Fibroblast of skin of right biceps (primary cell): ENCODE data around the gene TFB1M.
"Not testable (repeated sequence)": the region's sequence is repeated elsewhere in the genome, so short reads cannot be mapped to it uniquely, and the experiment has no call there.

Experiments used
- DNase-seq: peaks from one replicate; pipeline ENCODE4 v3.0.0-alpha.2; 2013

Gene TFB1M

DNA sequence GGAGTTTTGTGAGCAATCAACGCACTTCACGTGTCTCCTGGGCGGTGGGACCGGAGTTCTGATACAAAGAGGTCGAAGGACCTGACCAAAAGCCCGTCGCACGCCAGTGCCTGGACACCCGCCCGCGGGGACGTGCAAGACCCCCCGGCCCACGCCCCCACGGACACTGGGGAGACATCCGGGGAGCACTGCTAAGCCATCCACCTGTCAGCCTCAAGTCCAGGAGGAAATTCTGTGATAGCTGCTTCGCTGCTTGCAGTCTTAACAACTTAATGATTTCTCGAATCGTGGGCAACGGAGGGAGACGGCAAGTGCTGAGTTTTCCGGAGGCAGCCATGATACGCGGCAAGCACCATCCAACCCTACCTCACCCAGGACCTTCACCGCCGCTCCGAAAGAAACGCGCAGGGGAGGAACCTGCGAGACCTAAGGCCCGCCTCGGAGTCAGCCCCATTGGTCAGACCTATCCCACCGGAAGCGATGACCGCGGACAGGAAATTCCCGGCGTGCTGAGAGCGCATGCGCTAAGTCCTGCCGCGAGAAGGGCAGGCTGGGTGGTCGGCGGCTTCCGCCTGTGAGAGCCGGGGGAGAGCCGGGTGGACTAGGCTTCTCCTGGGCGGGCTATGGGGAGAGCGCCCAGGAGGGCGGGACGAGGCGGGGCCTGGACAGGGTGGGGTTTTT is at the start of gene TFB1M:
TFB1M (minus strand) TSS at position 393 of the 681 bp plus-strand sequence; CDS start at position 337, 56 bp downstream.
- DNase-seq = peak; percentile 99

DNA sequence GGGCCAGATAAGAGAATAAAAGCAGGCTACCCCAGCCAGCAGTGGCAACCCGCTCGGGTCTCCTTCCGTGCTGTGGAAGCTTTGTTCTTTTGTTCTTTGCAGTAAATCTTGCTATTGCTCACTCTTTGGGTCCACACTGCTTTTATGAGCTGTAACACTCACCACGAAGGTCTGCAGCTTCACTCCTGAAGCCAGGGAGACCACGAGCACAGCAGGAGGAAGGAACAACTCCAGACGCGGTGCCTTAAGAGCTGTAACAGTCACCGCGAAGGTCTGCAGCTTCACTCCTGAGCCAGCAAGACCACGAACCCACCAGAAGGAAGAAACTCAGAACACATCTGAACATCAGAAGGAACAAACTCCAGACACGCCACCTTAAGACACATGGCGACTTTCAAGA is 49.7 kb upstream of the TFB1M start:
- DNase-seq = not testable (repeated sequence)

DNA sequence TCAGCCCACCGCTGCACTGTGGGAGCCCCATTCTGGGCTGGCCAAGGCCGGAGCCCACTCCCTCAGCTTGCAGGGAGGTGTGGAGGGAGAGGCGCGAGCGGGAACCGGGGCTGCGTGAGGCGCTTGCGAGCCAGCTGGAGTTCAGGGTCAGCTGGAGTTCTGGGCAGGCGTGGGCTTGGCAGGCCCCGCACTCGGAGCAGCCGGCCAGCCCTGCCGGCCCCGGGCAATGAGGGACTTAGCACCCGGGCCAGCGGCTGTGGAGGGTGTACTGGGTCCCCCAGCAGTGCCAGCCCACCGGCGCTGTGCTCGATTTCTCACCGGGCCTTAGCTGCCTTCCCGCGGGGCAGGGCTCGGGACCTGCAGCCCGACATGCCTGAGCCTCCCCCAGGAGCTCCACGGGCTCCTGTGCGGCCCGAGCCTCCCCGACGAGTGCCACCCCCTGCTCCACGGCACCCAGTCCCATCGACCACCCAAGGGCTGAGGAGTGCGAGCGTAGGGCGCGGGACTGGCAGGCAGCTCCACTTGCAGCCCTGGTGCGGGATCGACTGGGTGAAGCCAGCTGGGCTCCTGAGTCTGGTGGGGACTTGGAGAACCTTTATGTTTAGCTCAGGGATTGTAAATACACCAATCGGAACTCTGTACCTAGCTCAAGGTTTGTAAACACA is 48.8 kb upstream of the TFB1M start:
- not testable (repeated sequence) for DNase-seq

DNA sequence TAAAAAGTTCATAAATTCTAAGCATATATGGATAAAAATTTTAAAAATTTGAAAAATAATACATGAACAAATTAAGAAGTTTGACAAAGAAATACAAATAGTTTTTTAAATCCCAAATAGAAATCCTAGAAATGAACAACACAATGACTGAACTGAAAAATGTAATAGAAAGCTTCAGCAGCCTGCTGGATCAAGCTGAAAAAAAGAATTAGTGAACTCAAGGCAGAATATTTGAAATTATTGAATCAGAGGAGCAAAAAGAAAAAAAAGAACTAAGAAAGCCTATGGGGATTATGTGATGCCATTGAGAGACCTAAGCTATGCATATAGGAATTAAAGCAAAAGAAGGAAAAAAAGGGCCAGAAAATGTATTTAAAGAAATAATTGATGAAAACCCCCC is 39.9 kb upstream of the TFB1M start:
- no peak for DNase-seq

DNA sequence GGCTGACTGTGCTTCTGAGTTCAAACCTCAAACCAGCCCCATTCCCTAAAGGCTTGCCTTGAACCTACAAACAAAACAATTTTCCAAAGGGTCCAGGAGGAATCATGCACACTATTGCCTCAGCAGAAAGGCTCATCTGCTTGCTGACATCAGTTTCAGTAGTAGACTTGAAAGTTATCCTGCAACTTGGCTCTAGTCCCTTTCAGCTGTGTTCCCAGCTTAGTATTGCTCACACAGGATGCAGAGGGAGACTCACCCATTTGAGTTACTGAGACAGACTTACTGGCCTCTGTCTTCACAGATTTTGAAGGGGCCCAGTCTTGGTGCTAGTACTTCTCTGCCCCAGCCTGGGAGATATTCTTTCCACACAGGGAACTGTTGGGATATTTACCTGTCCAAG is 38.5 kb upstream of the TFB1M start:
- DNase-seq = peak; percentile 71

DNA sequence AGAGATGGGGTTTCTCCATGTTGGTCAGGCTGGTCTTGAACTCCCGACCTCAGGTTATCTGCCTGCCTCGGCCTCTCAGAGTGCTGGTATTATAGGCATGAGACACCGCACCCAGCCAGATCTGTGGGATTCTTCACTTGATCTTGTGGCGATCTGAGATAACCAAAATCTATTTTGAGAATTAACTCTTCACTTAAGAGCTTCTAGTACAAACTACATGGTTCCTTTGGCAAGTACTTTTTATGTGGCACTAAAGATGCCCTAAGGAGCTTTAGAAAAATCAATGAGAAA is 37.8 kb upstream of the TFB1M start:
- DNase-seq = no peak

DNA sequence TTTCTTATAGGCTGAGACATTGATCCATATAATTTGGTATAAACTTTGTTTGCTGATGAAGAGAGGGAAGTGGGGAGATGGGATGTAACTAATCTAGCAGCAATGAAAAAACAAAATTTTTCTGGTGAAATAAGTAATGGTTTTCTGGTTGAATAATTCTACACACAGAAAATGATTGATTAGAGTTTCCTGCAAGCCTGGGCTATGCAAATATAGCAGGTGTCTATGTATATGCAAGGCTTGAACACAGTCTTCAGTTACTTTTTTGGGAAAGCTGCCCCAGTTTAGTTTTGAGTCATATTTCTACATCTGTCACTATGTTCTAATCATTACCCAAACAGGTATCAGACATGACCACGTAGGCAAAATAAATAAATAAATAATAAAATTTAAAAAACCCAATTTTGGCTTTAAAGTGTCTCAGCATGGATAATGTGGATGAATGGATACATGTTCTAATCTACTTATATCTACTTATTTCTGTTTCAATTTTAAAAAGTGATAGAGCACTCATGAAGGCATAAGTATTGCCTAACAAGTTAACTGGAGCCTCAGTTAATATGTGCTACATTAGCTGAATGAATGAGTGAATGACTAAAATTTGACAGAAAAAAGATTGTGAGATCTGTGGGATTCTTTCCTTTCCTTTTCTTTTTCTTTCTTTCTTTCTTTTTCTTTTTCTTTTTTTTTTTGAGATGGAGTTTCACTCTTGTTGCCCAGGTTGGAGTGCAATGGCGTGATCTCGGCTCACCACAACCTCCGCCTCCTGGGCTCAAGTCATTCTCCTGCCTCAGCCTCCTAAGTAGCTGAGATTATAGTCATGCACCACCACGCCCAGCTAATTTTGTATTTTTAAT is 37.2 kb upstream of the TFB1M start:
- no peak for DNase-seq

DNA sequence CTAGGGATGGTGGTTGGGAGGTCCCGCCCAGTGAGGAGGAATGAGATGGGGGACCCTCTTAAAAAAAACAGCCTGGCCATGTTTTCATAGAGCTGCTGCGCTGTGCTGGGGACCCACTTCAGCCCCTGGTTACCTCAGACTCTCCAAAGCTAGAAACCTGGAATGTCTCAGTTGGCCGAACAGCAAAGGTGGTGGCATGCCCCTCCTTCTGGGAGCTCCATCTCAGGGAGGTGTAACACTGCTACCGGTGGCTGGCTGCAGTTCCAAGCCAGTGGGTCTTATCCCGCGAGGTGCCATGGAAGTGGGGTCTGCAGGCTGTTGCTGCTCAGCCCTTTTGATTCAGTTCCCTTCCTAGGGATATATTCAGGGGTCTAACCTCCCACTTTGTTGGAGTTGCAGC is 35.7 kb upstream of the TFB1M start:
- no peak for DNase-seq

DNA sequence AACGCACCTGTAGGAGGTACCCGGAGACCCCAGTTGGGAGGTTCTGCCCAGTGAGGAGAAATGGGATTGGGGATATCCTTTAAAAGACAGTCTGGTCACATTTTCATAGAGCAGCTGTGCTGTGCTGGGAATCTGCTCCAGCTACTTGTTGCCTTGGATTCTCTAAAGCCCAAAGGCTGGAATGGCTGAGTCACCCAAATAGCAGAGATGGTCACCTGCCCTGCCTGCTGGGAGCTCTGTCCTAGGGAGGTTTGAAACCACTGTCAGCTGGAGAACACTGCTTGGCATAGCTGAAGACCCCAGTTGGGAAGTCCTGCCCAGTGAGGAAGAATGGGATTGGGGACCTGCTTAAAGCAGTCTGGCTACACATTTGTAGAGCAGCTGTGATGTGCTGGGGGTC is 34.8 kb upstream of the TFB1M start:
- DNase-seq = peak; percentile 40

DNA sequence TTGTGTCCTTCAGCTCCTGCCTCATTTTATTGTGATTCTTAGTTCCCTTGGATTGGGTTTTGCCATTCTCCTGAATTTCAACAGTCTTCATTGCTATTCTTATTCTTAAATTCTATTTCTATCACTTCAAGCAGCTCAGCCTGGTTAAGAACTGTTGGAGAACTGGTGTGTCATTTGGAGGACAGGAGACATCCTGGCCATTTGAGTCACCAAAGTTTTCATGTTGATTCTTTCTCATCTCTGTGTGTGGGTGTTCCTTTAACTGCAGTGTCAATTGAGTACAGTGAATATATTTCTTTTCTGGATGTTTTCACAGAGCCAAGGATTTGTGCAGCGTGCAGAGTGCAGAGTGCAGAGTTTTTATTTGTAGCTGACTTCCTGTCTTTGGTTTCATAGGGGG is 33.5 kb upstream of the TFB1M start:
- no peak for DNase-seq

DNA sequence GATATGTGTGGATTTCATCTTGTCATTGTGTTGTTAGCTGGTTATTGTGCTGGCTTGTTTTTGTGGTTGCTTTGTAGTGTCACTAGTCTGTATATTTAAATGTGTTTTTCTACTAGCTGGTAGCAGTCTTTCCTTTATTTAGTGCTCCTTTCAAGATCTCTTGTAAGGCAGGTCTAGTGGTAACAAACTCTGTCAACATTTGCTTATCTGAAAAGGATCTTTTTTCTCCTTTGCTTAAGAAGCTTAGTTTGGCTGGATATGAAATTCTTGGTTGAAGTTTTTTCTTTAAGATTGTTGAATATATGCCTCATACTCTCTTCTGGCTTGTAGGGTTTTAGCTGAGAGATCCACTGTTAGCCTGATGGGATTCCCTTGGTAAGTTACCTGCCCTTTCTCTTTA is 32.7 kb upstream of the TFB1M start:
- no peak for DNase-seq

DNA sequence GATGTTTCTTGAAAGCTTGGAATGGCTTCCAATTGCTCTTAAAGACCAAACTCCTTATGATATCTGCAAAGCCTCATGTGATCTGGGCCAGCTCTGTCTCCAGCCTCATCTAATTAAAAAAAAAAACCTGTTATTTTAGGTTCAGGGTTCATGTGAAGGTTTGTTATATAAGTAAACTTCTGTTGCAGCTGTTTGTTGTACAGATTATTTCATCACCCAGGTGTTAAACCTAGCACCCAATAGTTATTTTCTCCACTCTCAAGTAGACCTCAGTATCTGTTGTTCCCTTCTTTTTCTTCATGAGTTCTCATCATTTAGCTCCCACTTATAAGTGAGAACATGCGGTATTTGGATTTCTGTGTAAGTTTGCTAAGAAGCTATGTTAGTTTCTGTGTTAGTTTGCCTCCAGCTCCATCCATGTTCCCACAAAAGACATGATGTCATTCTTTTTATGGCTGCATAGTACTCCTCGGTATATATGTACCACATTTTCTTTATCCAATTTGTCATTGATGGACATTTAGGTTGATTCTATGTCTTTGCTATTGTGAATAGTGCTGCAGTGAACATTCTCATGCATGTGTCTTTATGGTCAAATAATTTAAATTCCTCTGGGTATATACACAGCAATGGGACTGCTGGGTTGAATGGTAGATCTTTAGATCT is 30.2 kb upstream of the TFB1M start:
- no peak for DNase-seq

DNA sequence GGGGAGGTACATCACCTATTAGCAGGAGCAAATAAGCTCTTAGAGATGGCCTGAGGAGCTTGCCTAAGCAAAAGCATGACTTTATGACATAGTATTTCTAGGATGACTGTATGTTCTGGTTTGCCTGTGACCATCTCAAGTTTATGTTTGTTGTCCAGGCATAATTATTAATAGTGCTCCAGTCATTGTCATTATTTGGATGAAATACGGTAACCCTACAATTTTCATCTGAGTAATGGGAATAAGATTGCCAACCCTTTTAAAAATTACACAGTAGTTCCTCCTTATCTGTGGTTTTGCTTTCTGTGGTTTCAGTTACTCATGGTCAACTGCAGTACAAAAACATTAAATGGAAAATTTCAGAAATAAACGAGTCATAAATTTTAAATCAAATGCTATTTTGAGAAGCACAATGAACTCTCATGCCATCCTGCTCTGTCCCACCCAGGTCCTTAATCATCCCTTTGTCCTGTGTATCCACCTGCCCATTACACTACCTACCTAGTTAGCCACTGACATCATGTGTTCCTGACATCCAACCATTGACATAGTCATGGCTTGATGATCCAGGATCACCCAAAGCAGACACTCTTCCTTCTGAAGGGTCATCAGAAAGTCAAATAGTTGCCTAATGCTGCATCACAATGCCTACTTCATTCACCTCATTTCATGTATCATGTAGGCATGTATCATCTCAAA is 27.0 kb upstream of the TFB1M start:
- peak; percentile 79 for DNase-seq

DNA sequence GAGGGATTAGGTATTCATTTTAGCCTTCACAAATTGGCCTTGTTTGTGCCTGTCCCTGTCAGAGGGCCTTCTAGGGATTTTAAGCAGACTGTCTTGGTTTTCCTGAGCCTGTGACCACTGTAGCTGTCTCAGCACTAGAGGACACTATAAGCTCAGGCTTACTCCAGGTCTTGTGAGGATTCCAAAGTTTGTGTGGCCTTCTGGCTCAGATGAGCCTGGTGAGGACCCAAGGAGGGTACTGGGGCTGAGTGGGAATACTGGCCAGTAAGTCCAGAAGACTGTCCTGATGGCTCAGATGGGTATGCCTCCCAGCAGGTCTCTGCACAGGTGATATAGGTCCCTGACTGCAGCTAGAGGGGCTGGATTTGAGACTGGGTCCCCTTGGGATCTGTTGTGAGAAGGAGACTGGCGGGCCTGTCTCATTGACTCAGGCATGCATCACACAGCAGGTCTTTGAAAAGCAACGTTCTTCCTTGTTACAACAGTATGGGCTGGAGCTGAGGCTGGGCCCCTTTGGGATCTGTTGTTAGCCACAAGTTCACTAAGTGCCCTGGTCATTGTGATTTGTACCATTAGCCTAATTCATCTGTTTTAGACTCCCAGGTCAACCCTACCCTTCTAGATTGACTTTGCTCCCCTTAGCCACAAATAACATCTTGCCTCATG is 26.3 kb upstream of the TFB1M start:
- peak; percentile 65 for DNase-seq

DNA sequence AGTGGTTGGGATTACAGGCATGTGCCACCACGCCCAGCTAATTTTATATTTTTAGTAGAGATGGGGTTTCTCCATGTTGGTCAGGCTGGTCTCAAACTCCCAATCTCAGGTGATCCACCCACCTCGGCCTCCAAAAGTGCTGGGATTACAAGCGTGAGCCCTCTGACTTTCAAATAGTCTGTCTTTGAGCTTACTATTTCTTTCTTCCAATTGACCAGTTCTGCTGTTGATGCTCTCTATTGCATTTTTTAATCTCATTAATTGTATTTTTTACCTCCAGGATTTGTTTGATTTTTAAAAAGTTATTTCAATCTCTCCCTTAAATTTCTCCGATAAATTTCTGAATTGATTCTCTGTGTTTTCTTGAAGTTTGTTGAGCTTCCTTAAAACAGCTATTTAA is 25.6 kb upstream of the TFB1M start:
- DNase-seq = not testable (repeated sequence)

DNA sequence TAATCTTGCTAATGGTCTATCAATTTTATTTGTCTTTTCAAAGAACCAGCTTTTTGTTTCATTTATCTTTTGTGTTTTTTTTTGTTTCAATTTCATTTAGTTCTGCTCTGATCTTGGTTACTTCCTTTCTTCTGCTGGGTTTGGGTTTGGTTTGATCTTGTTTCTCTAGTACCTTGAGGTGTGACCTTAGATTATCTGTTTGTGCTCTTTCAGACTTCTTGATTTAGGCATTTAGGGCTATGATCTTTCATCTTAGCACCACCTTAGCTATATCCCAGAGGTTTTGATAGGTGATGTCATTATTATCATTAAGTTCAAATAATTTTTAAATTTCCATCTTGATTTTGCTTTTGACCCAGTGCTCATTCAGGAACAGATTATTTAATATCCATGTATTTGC is 24.0 kb upstream of the TFB1M start:
- not testable (repeated sequence) for DNase-seq

DNA sequence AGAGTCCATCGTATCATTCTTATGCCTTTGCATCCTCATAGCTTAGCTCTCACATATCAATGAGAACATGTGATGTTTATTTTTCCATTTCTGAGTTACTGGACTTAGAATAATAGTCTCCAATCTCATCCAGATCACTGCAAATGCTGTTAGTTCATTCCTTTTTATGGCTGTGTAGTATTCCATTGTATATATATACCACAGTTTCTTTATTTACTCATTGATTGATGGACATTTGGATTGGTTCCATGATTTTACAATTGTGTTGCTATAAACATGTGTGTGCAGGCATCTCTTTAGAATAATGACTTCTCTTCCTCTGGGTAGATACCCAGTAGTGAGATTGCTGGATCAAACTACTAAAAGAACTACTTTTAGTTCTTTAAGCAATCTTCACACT is 21.0 kb upstream of the TFB1M start:
- DNase-seq = no peak

DNA sequence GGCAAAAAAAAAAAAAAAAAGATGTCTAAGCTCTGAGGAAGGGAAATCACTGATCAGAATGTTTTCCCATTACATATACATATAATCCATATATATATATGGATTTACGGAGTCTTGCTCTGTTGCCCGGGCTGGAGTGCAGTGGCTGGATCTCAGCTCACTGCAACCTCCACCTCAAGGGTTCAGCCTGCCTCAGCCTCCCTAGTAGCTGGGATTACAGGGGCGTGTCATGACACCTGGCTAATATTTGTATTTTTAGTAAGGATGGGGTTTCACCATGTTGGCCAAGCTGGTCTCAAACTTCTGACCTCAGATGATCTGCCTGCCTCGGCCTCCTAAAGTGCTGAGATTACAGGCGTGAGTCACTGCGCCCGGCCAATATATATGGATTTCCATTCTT is 19.8 kb upstream of the TFB1M start:
- not testable (repeated sequence) for DNase-seq

DNA sequence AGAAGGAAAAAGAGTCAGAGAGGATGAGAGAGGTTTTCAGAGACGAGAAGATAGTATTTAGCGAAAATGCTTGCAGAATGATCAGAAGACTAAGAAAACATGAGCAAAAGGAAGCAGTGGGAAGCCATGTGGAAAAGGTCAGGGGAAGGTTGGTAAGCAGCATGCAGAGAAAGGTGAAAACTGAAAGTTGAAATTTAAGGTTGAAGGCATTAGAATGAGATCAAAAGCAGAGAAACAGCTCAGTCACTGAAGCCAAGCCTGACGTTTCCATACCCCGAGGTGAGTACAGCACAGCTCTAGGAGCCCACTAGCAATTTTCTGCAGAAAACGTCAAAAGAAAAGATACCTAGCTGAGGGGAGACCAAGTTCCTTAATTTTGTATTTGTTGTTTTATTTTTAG is 19.1 kb upstream of the TFB1M start:
- DNase-seq = no peak

DNA sequence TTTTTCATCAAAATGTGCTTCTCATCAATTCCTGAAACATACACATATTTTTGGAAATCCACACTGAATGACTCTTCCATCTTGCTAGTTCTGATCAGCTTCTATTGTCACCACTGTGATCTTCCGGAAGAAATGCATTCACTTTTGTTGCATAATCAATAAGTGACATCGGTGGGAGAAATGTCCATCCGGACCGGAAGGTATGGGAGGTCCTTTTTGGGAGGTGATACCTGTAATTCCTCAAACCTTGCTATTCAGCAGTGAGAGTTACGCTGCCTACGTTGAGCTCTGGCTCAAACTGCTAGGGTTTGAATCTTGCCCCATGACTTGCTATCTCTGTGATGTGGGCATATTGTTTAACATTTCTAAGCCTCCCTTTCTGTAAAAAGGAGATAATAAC is 16.6 kb upstream of the TFB1M start:
- DNase-seq = no peak

DNA sequence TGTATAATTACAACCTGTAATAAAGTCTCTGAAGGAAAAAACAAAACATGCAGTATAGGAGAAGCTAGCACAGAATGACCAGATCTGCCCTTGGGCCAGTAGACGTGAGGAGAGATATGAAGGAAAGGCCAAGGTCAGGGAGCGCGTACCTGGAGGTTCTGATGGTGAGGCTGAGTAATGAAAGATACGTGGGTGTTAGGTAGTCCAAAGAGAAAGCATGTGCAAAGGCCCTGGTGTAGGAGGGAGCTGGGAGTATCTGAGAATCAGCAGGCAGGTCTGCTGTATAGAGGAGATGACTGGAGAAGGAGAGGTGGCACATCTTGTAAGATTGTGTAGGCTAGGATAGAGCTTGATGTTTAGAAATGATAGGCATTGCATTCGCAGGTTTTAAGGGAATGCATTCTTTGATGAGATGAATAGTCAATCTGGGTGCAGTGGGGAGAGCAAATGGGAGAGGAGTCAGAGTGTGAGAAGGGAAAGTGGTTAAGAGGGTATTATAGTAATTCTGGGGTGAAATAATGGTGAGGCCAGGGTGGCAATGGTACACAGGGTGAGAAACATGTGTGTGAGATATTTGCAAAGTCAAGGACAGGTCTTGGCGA is 15.9 kb upstream of the TFB1M start:
- no peak for DNase-seq
